Measurements from ENCODE around the gene TMEM263. TPM values are rescaled to one million over a fixed set of nuclear protein-coding genes. Genes with fewer than 3 reads are reported as not detected.

Gene TMEM263
- total RNA-seq, 1 experiment from 2014 or later = 11.8 TPM

DNA sequence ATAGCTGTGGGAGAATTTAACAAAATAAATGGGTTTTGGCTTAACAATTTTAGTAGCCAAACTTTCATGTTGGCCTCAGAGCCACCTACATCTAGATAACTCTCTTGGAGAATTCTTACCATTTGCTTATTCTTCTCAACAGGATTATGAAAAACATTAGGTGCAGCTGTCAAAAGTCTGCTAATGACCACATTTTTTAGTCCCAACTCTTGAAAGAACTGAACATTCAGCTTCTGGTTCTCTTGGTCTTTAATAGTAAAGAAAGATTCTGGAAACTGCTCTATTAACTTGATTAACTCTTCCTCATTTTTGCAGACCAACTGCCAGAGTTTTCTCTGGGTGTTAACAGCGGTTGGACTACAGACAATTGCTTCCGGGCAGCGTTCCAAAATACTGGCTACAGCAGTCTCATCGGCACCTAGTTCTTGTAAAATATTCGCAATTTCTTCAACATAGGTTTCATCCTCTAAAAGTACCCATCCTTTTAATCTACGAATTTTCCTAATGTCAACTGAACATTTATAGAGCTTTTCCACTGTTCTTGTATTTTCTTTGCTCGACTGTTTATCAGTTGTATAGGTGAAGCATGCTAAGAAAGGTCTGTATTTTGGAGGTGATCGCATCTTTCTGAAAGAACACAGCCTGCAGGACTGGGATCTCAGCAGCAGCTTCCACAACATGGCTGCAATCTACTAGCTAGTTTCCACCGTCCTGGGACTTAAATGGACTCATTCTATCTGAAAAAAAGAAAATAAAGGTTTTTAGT, 22.5 kb downstream of the TMEM263 start:
- no peak overlapping the region for H2BK12ac ChIP-seq (ENCODE audit: insufficient read length, low read depth, low read length)
- H3K4ac ChIP-seq (ENCODE audit: low read depth, low read length) = no peak overlapping the region
- H2BK5ac ChIP-seq (ENCODE audit: insufficient read length, low read length) = no peak overlapping the region
- no peak overlapping the region for H3K14ac ChIP-seq (ENCODE audit: insufficient read depth, low read length)
- no peak overlapping the region for H2BK20ac ChIP-seq (ENCODE audit: low read depth, low read length, poor library complexity, severe bottlenecking)
- no peaks in the 10 kb centered on the region for H3K4me1 ChIP-seq (ENCODE audit: insufficient read depth, low read length)
- H3K56ac ChIP-seq (ENCODE audit: insufficient read length, low read depth, low read length) = no peak overlapping the region
- no peaks in the 10 kb centered on the region for H4K20me1 ChIP-seq (ENCODE audit: control insufficient read depth, insufficient read depth, insufficient read length)
- Mint-ChIP-seq H3K27me3 (ENCODE audit: low read depth) (no peaks in the 10 kb centered on the region), H3K9me3 (no peaks in the 10 kb centered on the region), H3K4me3 (no peak overlapping the region), H3K36me3 (ENCODE audit: insufficient read depth in 1 of 3, low read depth in 3 of 3) (peaks cover 0 to 2% (median 0%) of the 10 kb centered on the region in 3 experiments; a peak in 1 of 7 replicates), H3K4me1 (no peaks in the 10 kb centered on the region), H3K27ac (no peak overlapping the region; a peak in 1 of 7 replicates)
- no peak for DNase-seq
- H4K5ac ChIP-seq (ENCODE audit: insufficient read length, low read depth, low read length) = no peak overlapping the region
- no peak overlapping the region for H4K8ac ChIP-seq (replicated peaks; ENCODE audit: insufficient read length, low read depth, low read length)
- no peak overlapping the region for H3K18ac ChIP-seq (ENCODE audit: insufficient read length, low read depth, low read length)
- no peak overlapping the region for H2AFZ ChIP-seq (ENCODE audit: low read length)
- no peaks in the 10 kb centered on the region for H3K27me3 ChIP-seq (ENCODE audit: insufficient read depth, low read length)
- H3T11ph ChIP-seq (ENCODE audit: low read length) = no peak overlapping the region
- H4K91ac ChIP-seq (ENCODE audit: insufficient read length, low read depth, low read length) = no peak overlapping the region
- 0 out of 2 replicates have a peak, but pooled peaks cover 2% of the 10 kb centered on the region for H3K79me2 ChIP-seq (ENCODE audit: insufficient read depth, low read length)
- no peaks in the 10 kb centered on the region for H3K9me3 ChIP-seq (ENCODE audit: control insufficient read depth, low read depth, low read length)
- H2BK15ac ChIP-seq (ENCODE audit: low read depth, low read length) = no peak overlapping the region
- TF ChIP-seq, protein P1, sequence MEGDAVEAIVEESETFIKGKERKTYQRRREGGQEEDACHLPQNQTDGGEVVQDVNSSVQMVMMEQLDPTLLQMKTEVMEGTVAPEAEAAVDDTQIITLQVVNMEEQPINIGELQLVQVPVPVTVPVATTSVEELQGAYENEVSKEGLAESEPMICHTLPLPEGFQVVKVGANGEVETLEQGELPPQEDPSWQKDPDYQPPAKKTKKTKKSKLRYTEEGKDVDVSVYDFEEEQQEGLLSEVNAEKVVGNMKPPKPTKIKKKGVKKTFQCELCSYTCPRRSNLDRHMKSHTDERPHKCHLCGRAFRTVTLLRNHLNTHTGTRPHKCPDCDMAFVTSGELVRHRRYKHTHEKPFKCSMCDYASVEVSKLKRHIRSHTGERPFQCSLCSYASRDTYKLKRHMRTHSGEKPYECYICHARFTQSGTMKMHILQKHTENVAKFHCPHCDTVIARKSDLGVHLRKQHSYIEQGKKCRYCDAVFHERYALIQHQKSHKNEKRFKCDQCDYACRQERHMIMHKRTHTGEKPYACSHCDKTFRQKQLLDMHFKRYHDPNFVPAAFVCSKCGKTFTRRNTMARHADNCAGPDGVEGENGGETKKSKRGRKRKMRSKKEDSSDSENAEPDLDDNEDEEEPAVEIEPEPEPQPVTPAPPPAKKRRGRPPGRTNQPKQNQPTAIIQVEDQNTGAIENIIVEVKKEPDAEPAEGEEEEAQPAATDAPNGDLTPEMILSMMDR (conservative IDR thresholded peaks at IDR 0.05) = no peak
- no peak overlapping the region for H3K4me2 ChIP-seq (ENCODE audit: insufficient read depth, insufficient read length, low read length)
- no peak overlapping the region for H2AK5ac ChIP-seq (ENCODE audit: insufficient read length, low read length)
- no peak overlapping the region for H2BK120ac ChIP-seq (ENCODE audit: low read depth, low read length, poor library complexity, severe bottlenecking)
- H3K79me1 ChIP-seq (ENCODE audit: insufficient read depth, low read depth, low read length, poor library complexity, severe bottlenecking) = no peaks in the 10 kb centered on the region
- H3K23ac ChIP-seq (ENCODE audit: insufficient read length, low read depth, low read length) = no peak overlapping the region
- no CpG with 5 or more reads among the region's 9 CpGs for WGBS (ENCODE audit: extremely low coverage, insufficient read length, low lambda C conversion rate)
- H3K23me2 ChIP-seq (ENCODE audit: insufficient read length, low read depth, low read length, poor library complexity, severe bottlenecking) = no peaks in the 10 kb centered on the region
- no peak overlapping the region for H3K9ac ChIP-seq (ENCODE audit: extremely low read depth, insufficient read length, low read length)
- H3K27ac ChIP-seq (ENCODE audit: insufficient read length, low read depth, low read length) = no peak overlapping the region

All from H9 (cell line).